Measurements from ENCODE around the gene BCAR3. TPM values are rescaled to one million over a fixed set of nuclear protein-coding genes. Genes with fewer than 3 reads are reported as not detected.
"Not testable (repeated sequence)": the region's sequence is repeated elsewhere in the genome, so short reads cannot be mapped to it uniquely, and the experiment has no call there.

Gene BCAR3
- total RNA-seq, 6 donors from 2014 or later: 26.3 to 48.8 (median 31.9) TPM

DNA sequence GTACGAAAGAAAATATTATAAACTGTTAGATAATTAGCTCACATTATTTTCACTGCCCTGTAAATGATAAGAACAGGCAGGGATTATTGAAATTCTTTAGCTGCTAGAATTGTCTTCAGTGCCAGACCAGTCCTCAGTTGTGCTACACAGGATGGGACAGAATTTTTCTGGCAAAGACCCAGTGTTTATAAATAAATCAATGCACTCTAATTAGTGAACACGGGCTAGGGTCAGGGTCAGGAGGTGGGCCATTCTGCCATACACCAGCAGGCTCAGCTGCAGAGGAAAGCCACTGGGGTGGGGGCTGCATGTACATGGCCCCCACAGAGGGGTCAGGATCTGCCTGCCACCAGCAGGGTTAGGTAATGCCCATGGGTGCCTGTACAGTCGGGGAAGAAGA is 6.4 kb downstream of the BCAR3 start:
- Histone ChIP-seq H3K27me3 (no peaks in the 10 kb centered on the region), H3K4me3 (no peak overlapping the region), H3K9me3 (no peaks in the 10 kb centered on the region), H3K27ac (peak overlapping the region in 2 of 4 donors; percentile 93 to 98), H3K36me3 (peaks cover 0 to 14% (median 2%) of the 10 kb centered on the region in 4 donors), H3K4me1 (peaks cover 77 to 85% (median 81%) of the 10 kb centered on the region in 4 donors)
- WGBS, 2 donors: 45 to 49% methylated on average over 3 of the region's 3 CpGs
- DNase-seq: no peak
- ATAC-seq (ENCODE audit: low FRiP score in 2 of 2): no peak
- no peak for TF ChIP-seq POLR2A (IDR thresholded peaks at IDR 0.05)

DNA sequence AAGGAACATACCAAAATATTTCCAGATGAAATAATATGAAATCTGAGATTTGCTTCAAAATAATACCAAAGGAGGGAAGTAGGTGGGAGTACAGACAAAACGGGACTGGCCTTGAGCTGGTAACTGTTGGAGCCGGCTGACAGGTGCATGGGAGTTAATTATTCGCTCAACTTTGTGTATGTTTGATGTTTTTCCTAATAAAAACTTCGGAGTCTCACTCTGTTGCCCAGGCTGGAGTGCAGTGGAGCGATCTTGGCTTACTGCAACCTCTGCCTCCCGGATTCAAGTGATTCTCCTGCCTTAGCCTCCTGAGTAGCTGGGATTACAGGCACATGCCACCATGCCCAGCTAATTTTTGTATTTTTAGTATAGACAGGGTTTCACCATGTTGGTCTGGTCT is 7.6 kb downstream of the BCAR3 start:
- not testable (repeated sequence) for ATAC-seq (ENCODE audit: low FRiP score in 2 of 2); H3K4me3 ChIP-seq; H3K9me3 ChIP-seq; H3K27me3 ChIP-seq; DNase-seq
- WGBS, 2 donors: 85 to 86% methylated on average over 6 of the region's 6 CpGs
- peaks cover 75 to 90% (median 84%) of the 10 kb centered on the region in 4 donors for H3K4me1 ChIP-seq
- peak overlapping the region in 3 of 4 donors; percentile 30 to 98 (median 93) for H3K27ac ChIP-seq
- H3K36me3 ChIP-seq: peaks cover 0 to 14% (median 2%) of the 10 kb centered on the region in 4 donors

DNA sequence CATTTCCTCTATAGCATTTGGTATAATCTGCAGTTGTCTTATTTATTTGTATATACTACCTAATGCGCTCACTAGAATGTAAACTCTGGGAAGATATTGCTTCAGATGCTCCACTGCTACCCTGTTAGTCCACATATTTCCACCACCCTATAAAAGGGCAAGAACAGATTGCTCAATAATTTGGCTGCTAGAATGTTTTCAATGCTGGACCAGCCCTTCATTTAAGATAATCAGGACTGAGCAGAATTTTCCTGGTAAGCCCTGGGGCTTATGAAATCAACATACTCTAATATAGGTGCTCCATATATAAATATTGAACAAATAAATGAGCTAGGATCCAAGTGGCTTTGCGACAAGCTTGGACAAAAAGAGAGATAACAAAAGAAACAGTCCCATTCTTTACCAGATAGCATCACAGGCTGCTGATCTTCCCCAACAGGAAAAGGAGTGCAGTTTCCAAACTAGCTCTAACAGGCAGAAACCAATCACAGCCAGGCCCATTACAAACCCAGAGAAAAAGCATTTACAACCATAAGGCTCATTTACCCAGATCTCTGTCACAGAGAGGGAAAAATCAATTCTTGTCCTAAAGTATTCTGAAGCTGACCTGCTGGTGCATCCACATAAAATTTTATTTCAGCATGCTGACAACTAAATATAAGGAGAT is 8.3 kb downstream of the BCAR3 start:
- H3K4me3 ChIP-seq: no peak overlapping the region
- WGBS, 2 donors: 40 to 49% methylated on average over 2 of the region's 2 CpGs
- no peaks in the 10 kb centered on the region for H3K9me3 ChIP-seq
- TF ChIP-seq, protein P1, sequence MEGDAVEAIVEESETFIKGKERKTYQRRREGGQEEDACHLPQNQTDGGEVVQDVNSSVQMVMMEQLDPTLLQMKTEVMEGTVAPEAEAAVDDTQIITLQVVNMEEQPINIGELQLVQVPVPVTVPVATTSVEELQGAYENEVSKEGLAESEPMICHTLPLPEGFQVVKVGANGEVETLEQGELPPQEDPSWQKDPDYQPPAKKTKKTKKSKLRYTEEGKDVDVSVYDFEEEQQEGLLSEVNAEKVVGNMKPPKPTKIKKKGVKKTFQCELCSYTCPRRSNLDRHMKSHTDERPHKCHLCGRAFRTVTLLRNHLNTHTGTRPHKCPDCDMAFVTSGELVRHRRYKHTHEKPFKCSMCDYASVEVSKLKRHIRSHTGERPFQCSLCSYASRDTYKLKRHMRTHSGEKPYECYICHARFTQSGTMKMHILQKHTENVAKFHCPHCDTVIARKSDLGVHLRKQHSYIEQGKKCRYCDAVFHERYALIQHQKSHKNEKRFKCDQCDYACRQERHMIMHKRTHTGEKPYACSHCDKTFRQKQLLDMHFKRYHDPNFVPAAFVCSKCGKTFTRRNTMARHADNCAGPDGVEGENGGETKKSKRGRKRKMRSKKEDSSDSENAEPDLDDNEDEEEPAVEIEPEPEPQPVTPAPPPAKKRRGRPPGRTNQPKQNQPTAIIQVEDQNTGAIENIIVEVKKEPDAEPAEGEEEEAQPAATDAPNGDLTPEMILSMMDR (IDR thresholded peaks at IDR 0.05): no peak
- TF ChIP-seq POLR2A (IDR thresholded peaks at IDR 0.05) (no peak), POLR2AphosphoS5 (IDR thresholded peaks at IDR 0.05) (no peak), EP300 (IDR thresholded peaks at IDR 0.05) (no peak)
- ATAC-seq (ENCODE audit: low FRiP score in 2 of 2) (peak in 1 of 2 donors; percentile 44), DNase-seq (no peak)
- H3K4me1 ChIP-seq: peaks cover 70 to 88% (median 83%) of the 10 kb centered on the region in 4 donors
- H3K27me3 ChIP-seq: no peaks in the 10 kb centered on the region
- peaks cover 0 to 14% (median 2%) of the 10 kb centered on the region in 4 donors for H3K36me3 ChIP-seq
- H3K27ac ChIP-seq: peak overlapping the region; percentile 64 to 98 (median 82)

DNA sequence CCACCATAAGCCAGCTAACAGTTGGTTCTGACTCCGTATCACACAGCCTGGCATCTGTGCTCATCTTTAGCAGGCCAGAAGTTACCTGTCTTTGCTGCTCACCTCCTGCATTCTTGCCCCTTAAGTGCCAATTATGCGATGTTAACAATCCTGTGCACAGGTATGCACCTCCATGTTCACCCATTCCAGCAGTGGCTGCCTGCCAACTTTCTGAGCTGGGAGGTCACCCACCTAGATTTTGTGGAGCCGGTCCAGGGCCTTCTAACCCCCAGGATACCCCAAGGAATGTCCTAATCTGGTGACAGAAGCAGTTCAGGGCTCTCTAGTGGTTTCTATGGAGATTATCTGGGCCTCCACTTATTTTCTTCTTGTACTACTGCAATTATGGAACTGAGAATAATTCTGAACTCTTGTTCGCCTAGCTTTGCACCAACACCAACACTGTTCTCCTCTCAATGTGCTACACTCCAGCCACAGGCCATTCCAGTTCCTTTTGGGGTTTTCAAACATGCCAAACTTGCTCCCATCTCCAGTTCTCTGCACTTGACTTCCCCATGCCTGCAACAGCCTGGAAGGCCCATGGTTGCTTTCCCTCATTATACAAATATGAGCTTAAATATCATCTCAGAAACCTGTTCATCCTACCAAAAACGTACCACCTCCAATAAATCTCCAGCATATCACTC is 9.0 kb downstream of the BCAR3 start:
- H3K27ac ChIP-seq: peak overlapping the region; percentile 64 to 98 (median 82)
- no peaks in the 10 kb centered on the region for H3K9me3 ChIP-seq
- H3K36me3 ChIP-seq: peaks cover 0 to 20% (median 2%) of the 10 kb centered on the region in 4 donors
- WGBS, 2 donors: 55% methylated on average over 5 of the region's 5 CpGs
- peak; percentile 16 to 56 for ATAC-seq (ENCODE audit: low FRiP score in 2 of 2)
- peaks cover 76 to 88% (median 83%) of the 10 kb centered on the region in 4 donors for H3K4me1 ChIP-seq
- TF ChIP-seq EP300 (IDR thresholded peaks at IDR 0.05): no peak
- TF ChIP-seq POLR2A (IDR thresholded peaks at IDR 0.05): no peak
- TF ChIP-seq, protein P1 (IDR thresholded peaks at IDR 0.05): no peak
- TF ChIP-seq POLR2AphosphoS5 (IDR thresholded peaks at IDR 0.05): peak in 1 of 2 donors; percentile 0
- DNase-seq: no peak
- no peaks in the 10 kb centered on the region for H3K27me3 ChIP-seq
- no peak overlapping the region for H3K4me3 ChIP-seq

DNA sequence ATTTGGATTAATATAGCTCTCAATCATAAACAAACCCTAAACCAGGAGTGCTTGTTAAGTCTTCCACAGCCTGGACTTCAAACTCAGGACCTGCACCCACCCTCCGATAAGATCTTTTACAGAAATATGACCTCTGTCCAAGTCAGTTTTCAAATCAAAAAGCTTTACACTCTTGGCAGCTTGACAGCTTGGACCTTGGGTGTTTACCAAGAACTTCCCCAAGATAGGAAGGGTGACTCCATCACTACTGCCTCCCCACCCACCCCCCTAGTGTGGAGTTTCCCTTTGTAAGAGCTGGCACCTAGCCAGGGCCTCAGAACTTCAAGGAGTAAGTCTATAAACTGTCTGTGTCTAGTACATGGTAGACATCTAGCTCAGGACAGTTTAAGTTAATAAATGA is 9.6 kb downstream of the BCAR3 start:
- WGBS, 2 donors: 15 to 27% methylated on average over 1 of the region's 1 CpG
- DNase-seq (peak in 1 of 2 donors; percentile 85), ATAC-seq (ENCODE audit: low FRiP score in 2 of 2) (peak; percentile 17 to 69)
- Histone ChIP-seq H3K4me1 (peaks cover 73 to 87% (median 80%) of the 10 kb centered on the region in 4 donors), H3K9me3 (no peaks in the 10 kb centered on the region), H3K27me3 (no peaks in the 10 kb centered on the region), H3K27ac (peak overlapping the region; percentile 64 to 98 (median 82)), H3K36me3 (peaks cover 0 to 26% (median 2%) of the 10 kb centered on the region in 4 donors), H3K4me3 (no peak overlapping the region)
- TF ChIP-seq EP300 (IDR thresholded peaks at IDR 0.05) (peak in 1 of 4 donors; percentile 56), POLR2A (IDR thresholded peaks at IDR 0.05) (no peak), POLR2AphosphoS5 (IDR thresholded peaks at IDR 0.05) (peak; percentile 52 to 58)

DNA sequence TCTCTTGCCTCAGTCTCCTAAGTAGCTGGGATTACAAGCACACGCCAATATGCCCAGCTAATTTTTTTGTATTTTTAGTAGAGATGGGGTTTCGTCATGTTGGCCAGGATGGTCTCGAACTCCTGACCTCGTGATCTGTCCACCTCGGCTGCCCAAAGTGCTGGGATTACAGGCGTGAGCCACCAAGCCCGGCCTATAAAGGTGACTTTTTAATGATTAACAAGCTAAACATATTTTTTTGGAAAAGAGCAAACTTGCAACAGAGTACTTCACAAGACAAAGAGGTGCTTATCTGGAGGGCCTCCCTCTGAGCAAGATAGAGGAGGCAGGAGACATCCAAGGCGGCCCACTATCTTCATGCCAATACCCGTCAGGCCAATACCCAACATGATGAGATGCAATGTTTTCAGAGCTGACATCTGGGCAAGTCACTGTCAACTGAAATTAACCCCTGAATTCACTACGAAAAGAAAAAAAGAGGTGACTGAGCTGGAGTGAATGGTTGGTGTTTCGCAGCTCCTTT is 10.5 kb downstream of the BCAR3 start:
- TF ChIP-seq POLR2AphosphoS5 (IDR thresholded peaks at IDR 0.05): no peak
- TF ChIP-seq, protein P1 (IDR thresholded peaks at IDR 0.05): no peak
- no peak for TF ChIP-seq POLR2A (IDR thresholded peaks at IDR 0.05)
- TF ChIP-seq EP300 (IDR thresholded peaks at IDR 0.05): no peak
- 71 to 83% methylated on average over 11 of the region's 11 CpGs for WGBS, 2 donors
- no peaks in the 10 kb centered on the region for H3K27me3 ChIP-seq
- H3K27ac ChIP-seq: peak overlapping the region in 3 of 4 donors; percentile 71 to 98 (median 93)
- H3K9me3 ChIP-seq: no peaks in the 10 kb centered on the region
- peaks cover 64 to 89% (median 75%) of the 10 kb centered on the region in 4 donors for H3K4me1 ChIP-seq
- H3K4me3 ChIP-seq: no peak overlapping the region
- ATAC-seq (ENCODE audit: low FRiP score in 2 of 2) (no peak), DNase-seq (no peak)
- H3K36me3 ChIP-seq: peaks cover 0 to 33% (median 2%) of the 10 kb centered on the region in 4 donors
